GM19468 (cell line): ENCODE results near the gene ZNF236.
"Not testable (repeated sequence)": the region's sequence is repeated elsewhere in the genome, so short reads cannot be mapped to it uniquely, and the experiment has no call there.

Source experiments
- ATAC-seq: cut with Tn5 transposase; IDR thresholded peaks from one replicate; pipeline ENCODE4 v1.9.1; 2021; ENCODE audit warnings: mild to moderate bottlenecking, moderate library complexity, moderate number of reproducible peaks; ENCODE audit not compliant: unreplicated experiment; ENCODE audit errors: extremely low read depth

Gene ZNF236

DNA sequence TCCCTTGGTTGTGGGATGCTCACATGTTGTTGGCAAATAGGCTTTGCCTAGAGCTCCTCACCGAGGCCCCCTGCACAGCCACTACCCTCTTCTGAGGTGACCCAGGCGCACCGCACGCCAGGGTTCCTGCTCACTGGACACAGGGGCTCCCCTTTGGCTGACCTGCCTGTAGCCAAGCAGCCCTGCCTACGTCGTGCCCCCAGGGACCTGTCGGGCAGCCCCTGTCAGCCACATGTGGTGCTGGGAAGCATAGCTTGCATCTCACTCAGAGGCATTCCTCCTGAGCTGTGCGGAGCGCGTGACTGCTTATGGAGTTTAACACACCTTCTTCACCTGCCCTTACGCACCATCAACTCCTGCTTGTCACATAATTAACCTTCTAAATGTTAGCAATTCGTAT lies 116.3 kb downstream of the ZNF236 start:
- no peak for ATAC-seq

DNA sequence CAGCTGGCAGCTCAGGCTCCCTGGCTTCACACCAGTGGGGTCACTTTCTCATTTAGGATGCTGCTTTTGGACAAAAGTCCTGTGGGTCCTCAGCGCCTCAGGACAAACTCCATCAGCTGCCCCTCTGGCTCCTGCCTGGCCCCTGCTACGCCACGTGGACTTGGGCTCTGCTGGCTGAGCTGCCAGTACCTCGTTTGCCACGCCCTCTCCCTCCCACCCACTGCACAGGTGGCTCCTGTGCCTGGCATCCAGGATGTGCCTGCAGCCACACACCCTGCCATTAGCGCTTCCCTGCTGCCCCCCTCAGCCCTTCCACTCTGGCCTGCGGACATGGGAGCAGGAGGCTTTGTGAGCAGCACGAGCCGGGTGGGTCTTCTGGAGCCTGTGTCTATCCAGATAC lies 118.9 kb downstream of the ZNF236 start:
- ATAC-seq, result no peak

DNA sequence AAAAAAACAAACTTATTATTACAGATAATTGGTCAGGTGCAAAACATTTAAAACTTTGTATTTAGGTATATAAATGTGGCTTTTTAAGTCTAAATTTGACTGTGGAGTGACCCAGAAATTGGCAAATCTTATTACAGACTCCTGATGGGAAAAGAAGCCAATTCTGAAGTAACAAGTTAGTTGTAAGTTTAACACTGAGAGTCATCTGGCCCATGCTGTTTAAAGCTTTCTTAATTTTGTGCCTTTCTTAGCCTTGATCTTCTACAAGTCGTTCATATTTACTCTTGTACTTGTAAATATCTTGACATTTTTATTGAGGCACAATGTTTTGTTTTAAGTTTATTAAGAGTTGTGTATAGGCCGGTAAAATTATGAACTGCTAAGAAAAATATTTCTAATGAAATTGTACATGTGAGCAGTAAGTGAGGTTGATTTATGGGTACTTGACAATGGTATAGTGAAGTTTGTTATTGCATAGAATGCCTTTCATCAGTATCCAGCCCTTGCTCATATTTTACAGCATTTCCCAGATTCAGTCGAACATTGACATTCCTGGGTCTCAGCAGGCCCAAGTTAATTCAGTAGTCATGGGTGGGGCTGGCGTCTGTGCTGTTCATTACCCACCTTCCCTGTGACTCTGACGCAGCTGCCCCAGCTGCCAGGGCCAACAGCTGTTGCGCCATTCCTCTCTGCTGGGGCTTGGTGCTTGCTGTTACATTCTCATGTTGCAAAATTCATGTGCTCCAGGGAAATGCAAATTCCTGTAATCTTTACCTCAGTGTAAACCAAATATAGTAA lies 121.4 kb downstream of the ZNF236 start:
- no peak for ATAC-seq

DNA sequence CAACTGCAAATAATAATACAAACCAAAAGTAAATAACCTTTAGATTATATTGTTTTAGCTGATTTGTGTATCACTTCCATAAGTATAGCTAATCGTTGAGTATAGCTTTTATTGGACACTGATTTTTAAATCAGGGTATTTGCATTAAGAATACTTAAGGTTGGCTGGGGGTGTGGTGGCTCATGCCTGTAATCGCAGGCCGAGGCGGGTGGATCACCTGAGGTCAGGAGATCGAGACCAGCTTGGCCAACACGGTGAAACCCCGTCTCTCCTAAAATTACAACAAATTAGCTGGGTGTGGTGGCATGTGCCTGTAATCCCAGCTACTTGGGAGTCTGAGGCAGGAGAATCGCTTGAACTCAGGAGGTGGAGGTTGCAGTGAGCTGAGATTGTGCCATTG lies 122.0 kb downstream of the ZNF236 start:
- ATAC-seq, result not testable (repeated sequence)

DNA sequence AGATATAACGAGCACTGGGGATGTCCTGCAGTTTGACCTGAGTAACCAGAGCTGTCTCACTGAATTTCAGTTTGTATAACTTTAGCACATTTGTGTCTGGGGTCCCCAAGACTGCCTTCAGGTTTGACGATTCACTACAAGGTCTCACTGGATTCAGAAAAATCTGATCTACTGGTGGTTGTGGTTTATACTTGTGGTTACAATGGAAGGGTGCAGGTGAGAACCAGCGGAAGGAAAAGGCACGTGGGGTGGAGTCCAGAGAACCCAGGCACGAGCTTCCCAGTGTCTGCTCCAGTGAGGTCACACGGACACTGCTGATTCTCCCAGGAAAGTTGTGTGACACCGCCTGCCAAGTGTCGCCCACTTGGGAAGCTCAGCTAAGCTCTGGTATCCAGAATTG lies 126.0 kb downstream of the ZNF236 start:
- no peak for ATAC-seq

DNA sequence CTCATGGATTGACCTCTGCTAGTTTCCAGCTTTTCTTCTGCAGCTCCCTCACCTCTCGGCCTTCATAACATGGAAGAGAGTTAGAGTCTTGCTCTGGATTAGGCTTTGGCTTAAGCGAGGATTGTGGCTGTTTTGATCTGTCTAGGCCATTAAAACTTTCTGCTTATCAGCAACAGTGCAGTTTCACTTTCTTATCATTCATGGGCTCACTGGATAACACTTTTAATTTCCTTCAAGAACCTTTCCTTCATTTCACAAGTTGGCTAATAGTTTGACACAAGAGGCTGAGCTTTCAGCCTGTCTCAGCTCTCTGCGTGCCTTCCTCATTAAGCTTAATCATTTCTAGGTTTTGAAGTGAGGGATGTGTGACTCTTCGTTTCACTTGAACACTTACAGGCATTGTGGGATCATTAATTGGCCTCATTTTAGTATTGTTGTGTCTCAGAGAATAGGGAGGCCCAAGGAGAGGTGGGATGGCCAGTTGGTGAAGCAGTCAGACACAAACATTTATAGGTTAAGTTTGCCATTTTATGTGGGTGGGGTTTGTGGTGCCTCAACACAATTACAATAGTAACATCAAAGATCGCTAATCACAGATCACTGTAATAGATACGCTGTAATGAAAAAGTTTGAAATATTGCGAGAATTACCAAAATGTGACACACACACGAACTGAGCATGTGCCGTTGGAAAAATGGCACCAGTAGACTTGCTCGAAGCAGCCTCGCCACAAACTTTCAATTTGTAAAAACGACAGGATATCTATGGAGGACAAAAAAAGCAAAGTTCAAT lies 129.3 kb downstream of the ZNF236 start:
- peak; percentile 37 for ATAC-seq

DNA sequence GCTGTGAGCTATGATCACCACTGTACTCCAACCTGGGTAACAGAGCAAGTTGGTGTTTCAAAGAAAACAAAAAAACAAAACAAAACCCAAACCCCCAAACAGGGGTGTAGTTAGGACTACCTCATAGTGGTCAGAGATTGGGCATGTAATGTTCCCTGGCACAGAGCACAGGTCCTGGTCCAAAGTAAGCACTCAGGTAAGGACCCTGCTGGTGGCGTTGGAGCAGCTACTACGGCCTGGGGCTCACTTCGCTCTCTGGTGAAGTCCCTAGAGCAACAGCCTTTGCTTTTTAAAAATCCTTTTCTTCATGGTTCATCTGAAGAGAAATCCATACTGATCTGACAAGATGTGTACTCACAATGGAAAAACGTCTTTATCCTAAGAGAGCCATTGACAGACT lies 130.4 kb downstream of the ZNF236 start:
- no peak for ATAC-seq

DNA sequence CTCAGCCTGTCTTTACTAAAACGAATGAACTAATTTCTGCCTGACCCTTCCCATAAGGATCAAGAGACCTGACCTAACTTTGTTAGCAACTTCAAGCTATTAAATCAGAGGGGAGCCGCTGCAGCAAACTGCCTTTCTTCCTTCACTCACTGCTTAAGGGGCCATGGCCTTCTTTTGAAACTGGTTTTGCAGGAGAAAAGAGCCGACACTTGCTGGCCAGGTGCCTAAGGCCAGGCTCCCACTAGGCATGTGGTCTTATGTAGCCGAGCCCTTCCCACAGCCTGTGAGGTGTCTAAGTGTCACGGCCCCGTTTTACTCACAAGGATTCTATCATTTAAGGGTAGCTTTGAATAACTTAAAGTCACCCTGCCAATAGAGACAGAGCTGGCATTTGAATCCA lies 130.8 kb downstream of the ZNF236 start:
- no peak for ATAC-seq

DNA sequence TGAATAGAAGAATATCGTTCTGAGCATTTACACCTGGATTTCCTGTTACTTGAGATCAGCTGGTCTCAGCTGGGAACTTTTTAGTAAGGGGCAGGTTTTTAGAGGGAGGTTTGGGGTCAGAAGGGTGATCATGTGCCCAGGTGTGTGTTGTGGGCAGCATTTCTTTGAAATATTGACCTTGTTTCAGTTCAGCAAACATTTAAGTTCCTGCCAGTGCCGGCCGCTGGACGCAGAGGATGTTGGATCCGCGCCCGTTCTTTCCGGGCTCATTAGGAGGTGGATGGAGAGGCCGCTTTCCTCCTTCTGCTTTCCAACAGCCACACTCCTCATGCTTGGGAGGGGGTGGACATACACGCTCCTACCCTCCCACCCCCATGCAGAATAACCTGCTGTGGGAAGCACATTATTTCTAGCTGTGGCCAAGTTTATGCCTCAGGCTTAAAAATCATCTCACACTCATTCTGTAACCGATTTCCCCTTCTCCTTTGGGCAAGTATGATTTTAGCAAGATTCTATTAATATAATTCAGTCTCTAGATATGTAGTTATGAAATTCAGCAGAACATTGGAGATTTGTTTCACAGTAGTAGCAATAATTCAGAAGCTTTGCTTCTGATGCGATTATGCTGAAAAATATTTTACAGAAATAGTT lies 131.4 kb downstream of the ZNF236 start:
- no peak for ATAC-seq

DNA sequence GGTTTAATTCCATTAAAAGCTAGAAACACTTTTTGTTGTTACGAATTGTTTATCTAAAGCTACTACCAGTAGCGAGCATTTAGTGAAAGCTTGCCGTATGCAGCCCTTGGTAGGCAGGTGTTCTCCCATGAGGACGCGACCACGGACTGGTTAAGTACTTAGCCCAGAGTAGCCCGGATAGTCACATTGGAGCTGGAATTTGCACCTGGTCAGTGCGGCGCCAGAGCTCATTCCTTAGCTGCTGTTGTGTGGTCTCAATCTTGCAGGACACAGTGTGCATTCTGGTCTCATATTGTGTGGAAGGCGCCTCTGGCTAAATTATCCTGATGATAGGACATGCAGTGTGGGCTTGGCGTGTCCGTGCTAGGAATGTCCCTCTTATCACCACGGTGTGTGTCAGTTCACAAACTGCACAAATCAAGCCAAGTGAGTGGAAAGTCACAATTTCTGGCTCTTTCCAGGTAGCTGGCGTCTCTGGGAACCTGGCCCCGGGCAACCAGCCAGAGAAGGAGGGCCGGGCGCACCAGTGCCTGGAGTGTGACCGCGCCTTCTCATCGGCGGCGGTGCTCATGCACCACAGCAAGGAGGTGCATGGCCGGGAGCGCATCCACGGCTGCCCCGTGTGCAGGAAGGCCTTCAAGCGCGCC lies 133.3 kb downstream of the ZNF236 start:
- ATAC-seq, result no peak

DNA sequence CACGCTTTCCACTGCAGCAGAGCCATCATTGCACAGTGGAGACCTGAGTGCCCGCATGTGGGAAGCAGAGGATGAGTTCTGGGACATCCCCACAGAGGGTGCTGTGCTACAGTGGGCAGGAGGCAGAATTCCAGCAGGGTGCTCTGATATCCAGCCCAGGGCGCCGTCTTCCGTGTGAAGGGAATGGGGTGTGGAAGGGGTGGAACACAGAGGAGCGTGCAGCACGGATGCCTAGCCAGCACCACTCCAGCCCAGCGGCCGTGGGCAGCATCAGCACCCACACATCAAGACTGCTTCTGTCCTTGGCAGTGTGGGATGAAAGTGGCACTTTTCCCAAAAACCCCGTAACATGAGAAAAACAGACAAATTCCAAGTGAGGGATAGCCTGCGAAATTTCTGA lies 134.3 kb downstream of the ZNF236 start:
- no peak for ATAC-seq

DNA sequence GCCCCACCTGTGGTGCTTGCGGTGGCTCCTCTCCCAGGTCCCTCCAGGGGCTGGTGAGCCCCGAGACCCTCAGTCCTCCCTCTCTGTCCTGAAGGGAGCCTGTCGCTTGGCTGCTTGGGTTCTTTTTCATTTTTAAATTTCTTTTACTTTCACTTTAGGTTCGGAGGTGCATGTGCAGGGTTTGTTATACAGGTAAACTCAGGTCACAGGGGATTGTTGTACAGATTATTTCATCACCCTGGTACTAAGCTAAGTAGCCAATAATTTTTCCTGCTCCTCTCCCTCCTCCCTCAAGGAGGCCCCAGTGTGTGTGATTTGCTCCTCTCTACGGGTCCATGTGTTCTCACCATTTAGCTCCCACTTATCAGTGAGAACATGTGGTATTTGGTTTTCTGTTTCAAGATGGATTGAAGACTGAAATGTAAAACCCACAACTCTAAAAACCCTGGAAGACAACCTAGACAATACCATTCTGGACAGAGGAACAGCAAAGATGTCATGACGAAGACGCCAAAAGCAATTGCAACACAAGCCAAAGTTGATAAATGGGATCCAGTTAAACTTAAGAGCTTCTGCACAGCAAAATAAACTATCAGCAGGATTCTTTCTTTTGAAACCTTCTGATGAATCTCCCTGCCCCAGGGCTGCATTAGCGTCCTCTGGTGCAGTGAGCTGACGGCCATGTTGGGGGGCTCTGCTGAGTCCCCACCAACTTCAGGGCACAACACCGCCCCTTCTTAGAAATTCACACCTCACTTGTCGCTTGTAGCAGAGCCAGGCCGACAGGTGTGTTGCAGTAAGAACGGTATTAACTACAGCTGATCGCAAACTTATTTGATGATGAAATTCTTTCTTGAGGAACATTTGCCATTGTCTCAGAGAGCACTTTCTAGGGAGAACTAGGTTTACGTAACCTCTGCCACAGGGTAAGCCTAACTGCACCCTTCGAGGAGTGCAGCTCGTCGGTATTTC lies 135.3 kb downstream of the ZNF236 start:
- no peak for ATAC-seq

DNA sequence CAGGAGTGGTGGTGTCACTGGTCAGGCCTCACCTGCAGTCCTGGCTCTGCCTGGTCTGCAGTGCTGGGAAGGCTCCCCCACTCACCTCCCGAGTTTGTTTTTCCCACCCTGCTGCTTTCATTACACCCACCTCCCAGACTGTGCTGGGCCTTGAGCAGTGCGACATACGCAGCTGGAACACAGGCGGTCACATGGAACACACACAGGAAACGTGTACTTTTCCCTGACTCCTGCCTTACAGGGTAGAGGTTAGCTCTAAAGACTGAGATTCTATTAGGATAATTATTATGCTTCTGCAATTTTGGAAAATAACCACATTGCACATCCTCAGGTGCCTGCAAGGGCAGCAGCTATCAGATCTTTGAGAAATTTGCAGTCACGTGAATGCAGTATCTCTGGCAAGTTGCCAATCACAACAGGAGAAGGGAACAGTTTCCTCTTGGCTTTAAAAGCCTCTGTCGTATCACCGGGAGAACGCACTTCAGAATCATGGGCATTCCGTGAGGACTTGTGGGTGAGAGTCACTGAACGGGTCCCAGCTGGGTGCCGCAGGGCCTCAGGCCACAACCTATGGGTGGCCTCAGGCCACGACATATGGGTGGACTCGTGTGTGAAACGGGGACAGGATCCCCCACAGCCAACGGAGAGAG lies 136.5 kb downstream of the ZNF236 start:
- ATAC-seq, result no peak

DNA sequence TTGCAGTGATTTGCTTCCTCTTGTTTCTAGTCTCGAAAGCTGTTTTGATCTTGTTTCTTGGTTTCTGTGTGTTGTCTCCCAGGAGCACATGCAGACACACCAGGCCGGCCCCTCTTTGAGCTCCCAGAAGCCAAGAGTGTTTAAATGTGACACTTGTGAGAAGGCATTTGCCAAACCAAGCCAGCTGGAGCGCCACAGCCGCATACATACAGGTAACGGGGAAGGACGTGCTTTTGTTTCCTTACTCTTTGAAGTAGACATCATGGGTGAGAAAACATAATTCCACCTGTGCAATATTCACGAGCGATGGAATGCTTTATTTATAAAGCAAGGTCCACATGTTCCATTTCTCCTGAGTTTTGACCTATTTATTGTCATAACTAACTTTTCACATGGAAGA lies 137.2 kb downstream of the ZNF236 start:
- no peak for ATAC-seq

DNA sequence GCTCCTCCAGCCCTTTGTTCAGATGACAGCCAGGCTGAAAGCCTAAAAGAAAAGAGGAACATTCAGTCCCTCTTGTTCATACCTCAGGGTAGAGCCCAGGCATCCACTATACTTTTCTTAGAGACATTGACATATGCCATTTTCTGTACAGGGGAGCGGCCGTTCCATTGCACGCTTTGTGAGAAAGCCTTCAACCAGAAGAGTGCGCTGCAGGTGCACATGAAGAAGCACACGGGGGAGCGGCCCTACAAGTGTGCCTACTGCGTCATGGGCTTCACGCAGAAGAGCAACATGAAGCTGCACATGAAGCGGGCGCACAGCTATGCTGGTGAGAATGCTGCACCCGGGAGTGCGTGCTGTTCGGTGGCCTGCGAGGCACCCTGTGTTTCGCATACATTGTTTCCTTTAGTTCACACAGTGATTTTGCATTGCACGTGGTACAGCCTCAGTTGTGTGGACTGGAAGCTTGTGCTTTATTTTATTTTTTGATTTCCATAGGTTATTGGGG lies 138.2 kb downstream of the ZNF236 start:
- no peak for ATAC-seq

DNA sequence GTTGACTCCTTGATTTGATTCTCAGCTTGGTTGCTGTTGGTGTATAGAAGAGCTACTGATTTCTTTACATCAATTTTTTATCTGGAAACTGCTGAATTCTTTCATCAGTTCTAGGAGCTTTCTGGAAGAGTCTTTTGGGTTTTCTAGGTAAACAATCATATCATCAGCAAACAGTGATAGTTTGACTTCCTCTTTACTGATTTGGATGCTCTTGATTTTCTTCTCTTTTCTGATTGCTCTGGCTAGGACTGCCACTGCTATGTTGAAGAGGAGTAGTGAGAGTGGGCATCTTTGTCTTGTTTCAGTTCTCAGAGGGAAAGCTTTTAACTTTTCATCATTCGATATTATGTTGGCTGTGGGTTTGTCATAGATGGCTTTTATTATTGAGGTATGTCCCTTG lies 140.5 kb downstream of the ZNF236 start:
- ATAC-seq, result no peak

DNA sequence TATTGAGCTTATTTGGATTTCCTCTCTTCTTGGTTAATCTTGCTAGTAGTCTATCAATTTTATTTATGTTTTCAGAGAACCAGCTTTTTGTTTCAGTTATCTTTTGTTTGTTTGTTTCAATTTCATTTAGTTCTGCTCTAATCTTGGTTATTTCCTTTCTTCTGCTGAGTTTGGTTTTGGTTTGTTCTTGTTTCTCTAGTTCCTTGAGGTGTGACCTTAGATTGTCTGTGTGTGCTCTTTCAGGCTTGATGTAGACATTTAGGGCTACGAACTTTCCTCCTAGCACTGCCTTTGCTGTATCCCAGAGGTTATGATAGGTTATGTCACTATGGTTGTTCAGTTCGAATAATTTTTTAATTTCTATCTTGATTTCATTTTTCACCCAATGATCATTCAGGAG lies 141.6 kb downstream of the ZNF236 start:
- ATAC-seq, result peak; percentile 34

DNA sequence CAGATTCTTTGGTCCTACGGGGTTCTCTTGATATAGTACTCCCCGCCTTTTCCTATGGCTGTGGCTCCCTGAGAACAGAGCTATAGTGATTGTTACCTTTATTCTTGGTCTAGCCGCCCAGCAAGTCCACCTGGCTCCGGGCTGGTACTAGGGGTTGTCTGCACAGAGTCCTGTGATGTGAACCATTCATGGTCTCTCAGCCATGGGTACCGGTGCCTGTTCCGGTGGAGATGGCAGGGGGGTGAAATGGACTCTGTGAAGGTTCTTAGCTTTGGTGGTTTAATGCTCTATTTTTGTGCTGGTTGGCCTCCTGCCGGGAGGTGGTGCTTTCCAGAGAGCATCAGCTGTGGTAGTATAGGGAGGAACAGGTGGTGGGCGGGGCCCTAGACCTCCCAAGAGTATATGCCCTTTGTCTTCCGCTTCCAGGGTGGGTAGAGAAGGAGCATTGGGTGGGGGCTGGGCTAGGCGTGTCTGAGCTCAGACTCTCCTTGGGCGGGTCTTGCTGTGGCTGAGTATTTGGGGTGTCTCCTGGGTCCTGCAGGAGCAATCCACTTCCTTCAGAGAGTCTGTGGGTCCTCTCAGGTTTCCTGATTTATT lies 143.3 kb downstream of the ZNF236 start:
- ATAC-seq, result peak; percentile 23
